HPDE6-E6E7 (cell line): ENCODE data around the gene TRMT10A.
A peak's percentile ranks its signal among the peaks of the same experiment; 100 is the strongest.
"Not testable (repeated sequence)": the region's sequence is repeated elsewhere in the genome, so short reads cannot be mapped to it uniquely, and the experiment has no call there.

Source experiments
- DNase-seq: peaks from one replicate; pipeline ENCODE4 v3.0.0; 2011; ENCODE audit warnings: missing footprints; ENCODE audit errors: extremely low spot score

The TRMT10A gene

DNA sequence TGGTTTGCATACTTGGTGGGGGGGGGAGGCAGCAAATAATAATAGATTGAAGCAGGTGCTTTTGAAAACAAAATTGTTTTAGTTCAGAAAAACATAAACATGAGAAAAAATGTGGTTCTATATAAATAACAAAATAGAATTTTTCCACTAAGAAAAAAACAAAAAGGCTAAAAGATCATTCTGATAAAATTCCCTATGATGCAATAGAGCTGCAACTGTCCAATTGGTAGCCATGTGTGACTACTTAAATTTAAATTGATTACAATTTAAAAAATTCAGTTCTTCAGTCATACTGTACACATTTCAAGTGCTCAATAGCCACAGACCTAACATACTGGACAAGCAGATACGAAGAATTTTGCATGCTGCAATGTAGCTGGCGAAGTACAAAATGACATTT is 11.0 kb downstream of the TRMT10A start:
- no peak for DNase-seq

DNA sequence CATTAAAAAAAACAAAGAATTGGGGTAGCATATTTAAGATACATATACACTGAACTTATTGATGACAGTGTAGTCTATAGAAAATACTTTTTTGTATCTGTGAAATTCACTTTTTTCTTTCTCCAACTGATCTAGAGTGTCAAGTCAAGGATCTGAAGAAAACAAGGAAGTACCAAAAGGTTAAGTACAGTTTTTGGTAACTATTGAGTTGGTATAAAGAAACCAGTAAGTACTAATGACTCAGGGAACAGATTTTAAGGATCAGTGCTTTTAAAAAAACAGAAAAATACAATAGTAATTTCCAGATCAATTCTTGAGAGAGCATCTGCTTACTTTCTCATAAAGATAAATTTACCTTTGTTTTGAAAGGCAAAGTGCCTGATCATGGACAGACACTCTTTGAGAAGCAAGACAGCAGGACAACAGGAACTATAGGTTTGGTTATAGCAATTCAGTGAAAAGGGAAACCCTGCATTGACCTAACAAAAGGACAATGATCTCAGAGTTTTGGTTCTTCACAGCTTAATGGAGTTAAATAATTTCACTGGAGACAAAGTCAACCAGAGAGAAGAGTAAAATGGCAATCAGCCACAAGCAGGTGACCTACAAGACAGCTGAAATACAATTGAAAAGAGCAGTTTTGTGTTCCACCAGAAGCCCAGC is 23.4 kb downstream of the TRMT10A start:
- no peak for DNase-seq

DNA sequence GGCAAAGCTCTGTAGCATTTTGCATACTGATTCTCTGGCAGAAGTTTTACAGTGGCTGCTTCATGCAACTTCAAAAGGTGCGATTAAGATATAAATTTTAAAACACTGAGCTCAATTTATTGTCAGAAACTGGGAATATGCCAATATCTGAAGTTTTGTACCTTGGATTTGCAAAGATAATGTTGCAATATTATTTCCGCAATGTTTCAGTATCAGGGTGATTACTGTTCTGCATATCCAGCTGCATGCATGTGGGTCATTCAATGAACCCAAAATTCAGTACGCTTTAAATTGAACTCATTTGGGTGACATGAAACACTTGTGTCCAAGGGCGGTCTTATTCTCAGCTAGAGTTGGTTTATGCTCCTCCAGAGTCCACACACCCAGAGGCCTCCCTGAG is 26.2 kb downstream of the TRMT10A start:
- no peak for DNase-seq

DNA sequence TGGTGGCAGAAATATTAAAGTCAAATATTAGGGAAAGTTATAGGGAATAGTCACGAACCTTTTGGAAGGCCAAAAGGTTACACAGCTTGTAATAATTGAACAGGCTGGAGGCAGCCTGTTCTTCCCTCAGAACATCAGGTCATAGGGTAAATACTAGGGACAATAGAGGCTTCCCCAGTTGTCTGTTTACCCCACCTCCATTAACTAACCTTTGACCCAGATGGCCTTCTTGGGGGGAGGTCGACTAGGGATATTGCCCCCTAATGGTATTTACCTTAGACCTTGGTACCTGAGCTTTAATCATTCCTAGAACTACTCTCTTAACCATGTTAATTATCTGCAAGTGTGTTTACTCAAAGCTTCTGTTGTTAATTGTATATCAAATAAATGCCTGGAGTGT is 27.0 kb downstream of the TRMT10A start:
- no peak for DNase-seq

DNA sequence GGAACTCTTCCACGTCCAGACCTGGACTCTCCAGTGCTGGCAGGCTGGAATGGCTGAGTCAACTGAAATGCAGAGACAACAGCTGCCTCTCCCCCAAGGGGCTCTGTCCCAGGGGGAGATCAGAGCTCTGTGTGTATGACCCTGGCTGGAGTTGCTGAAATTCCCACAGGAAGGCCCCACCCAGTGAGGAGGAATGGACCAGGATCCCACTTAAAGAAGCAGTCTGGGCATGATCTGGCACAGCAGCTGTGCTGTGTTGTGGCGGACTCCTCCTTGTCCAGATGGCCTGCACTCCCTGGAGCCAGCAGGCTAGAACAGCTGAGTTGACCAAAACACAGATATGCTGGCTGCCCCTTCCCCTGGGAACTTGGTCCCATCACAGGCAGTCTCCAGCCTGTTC is 27.6 kb downstream of the TRMT10A start:
- no peak for DNase-seq

DNA sequence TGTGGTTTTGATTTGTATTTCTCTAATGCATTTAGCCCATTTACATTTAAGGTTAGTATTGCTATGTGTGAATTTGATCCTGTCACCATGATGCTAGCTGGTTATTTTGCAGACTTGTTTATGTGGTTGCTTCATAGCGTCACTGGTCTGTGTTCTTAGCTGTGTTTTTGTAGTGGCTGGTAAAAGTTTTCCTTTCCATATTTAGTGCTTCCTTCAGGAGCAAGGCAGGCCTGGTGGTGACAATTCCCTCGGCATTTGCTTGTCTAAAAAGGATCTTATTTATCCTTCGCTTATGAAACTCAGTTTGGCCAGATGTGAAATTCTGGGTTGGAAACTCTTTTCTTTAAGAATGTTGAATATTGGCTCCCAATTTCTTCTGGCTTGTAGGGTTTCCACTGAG is 29.1 kb downstream of the TRMT10A start:
- DNase-seq = not testable (repeated sequence)

DNA sequence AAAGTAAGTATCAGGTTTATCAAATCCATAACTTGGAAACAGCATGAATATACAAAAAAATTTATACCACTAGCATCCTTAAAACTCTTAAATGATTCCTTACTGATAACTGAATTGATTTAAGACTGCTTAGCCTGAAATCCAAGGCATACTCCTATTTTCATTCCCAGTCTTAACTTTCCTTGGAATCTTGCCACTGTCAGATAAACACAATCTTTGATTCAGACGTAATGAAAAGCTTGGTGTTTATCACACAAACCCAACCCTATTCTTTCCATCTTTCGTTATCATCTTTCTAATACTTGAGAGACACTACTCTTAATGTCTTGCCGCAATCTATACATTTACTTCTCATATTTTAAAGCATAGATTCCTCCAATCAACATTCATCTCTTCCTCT is 33.9 kb downstream of the TRMT10A start:
- DNase-seq = no peak

DNA sequence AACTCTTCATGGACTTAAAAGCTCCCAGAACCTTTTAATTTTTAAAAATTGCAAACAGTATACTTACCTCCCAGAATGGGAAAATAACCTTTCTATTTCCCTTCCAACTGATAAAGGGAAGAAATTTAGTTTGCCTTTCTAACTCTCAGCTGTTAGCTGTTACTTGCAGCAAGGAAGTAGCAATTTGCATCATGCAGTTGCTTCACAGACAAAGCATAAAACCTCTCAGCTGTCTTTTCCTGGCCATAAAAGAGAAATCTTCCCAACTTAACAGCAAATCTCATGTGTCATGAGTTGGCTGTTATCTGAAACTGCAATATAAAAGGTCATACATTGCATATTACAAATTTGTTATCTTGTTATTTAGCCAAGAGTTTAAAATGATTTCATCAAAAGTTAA is 34.6 kb downstream of the TRMT10A start:
- DNase-seq = no peak

DNA sequence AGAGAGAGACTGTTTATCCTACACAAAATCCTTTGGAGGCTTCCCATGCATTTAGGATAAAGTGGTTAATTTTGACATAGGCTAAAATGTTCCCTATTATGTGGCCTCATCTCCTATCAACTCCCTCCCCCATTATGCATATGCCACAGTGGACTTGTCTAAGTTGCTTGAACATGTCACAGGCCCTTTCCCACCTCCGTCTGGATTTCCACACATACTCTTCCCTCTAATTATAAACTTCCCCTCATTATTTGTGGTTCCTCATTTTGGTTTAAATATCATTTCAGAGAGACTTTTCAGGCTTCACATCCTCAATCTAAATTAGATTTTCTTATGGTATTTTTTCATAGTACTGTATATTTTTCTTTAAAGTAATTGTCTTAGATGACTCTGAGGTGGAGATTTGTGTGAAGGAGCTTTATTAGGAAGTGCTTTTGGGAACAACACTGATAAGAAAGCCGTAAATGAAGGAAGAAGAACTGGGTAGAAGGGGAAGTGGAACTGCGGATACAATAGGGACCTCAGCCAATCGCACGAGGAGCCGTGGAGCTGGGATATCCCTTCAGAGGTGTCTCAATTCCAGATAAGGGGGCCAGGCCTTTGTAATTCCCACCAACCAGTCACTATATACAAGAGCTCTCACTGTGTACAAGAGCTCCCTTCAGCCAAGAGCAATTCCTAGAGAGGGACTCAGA is 45.1 kb downstream of the TRMT10A start:
- no peak for DNase-seq

DNA sequence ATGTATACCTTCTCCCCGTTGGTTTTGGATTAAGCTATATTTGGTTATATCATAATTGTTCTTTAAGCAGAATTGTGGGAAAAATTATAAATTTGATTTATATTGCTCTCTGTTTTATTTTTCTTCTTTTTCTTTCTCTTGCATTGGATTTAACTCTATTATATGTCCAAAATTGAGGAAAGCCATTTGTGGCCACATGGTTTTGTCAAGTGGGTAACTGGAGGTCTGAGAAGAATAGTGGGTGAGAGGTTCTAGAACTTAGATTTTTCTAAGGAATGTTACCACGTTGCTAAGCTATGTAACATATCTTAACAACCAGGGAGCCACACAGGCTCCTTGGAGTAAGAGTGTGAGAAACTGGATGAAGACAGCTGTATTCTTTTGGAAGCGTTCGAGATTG is 53.1 kb downstream of the TRMT10A start, which contains the start of gene C4orf17:
Gene C4orf17 (plus strand): TSS at position 301 of the 400 bp plus-strand sequence. CDS start 2,061 bp downstream, outside the sequence.
- no peak for DNase-seq

DNA sequence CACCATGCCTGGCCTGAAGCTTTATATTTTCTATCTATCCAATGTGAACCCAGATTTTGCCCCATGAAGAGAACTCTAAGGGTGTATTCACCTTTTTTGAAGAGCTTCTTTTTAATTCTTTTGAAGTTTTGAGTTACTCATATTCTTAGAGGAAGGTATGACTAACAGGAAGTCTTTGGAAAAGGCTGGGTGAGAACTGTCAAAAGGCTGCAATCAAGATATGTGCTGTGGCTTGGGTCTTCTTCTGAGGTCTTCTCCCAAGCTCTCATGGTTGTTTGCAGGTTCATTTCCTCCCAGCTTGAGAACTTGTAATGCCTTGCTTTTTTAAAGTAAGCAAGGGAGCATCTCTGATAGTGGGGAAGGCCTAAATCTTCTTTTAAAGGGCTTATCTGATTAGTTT is 56.1 kb downstream of the TRMT10A start:
- DNase-seq = peak; percentile 46

DNA sequence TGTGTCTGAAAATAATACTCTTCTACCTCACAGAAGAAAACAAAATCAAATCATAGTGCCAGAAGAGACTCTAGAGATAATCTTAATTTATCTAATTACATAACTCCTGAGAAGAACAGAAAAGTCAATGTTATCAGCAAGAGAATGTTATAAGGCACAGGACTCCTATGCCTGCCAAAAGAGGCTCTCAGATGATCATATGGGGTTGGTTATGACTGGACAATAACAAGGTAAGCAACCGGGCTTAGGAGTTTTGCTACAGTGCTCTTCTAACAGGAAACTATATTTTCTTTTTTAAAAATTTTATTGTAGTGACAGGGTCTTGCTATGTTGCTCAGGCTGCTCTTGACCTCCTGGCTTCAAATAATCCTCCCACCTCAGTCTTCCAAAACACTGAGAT is 56.5 kb downstream of the TRMT10A start:
- DNase-seq = no peak

DNA sequence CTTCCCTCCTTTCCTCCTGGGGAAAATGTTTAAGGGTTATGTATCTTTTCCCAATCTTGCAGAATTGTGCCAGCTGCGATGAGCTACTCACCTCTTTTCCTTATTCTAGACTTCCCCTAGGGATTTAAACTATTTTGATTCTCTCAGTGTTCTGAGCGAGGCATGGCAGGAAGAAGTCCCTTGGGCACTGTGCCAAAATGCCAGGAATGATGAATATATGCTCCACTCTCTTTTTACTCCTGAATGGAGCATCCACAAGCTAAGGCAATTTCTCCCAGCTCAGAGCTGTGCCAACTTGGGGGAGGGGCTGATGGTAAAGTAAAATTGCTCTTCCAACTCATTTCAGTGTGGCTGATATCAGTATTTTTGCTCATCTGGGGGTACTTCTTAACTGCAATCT is 57.1 kb downstream of the TRMT10A start:
- no peak for DNase-seq

DNA sequence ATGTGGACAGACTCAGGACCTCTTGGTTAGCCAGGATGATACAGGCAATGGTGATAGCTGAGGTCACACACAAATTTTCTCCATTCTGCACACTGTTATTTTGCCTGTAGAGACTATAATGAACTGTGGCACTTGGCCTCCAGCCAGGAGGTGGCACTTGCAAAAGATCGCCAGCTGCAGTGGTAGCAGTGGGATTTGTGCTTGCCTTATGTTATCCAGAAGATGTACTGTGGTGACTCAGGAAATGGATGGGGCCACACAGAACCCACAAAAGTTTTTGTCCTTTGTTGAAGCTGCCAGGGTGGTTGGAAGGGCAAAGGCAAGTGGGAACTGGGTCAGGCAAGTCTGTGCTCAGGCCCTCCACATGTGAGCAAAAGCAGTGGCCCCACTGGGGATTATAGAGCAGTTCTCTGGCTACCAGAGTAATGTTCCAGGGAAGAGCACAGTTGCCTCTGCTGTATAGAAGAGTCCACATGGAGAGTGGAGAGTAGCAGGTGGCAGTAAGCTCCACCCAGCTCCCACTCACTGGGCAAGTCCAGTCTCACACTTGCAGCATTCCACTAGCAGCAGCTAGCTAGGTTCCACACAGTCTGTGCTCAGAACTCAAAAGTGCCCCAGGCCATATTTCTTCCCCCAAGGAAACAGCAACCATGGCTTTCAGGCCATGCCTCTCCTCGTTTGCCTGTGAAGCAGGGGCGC is 58.9 kb downstream of the TRMT10A start:
- no peak for DNase-seq
